ENCODE results near the gene LDHA. TPM values are rescaled to one million over a fixed set of nuclear protein-coding genes. Genes with fewer than 3 reads are reported as not detected.

Gene LDHA
- total RNA-seq, 1 experiment from 2014 or later: 872 TPM

Other genes starting within 250 kb of the LDHA start
- not detected in 2 replicates for gene MRGPRX4, start 221.7 kb upstream of the LDHA start, total RNA-seq (2014; rRNA removed; shearing (Covaris generic))
- gene SAA4, start 157.8 kb upstream of the LDHA start, total RNA-seq (2014; rRNA removed; shearing (Covaris generic)): 0.43 TPM in 1 of 2 replicates, not detected in the other
- 4.9 and 12.9 TPM in 2 replicates for gene SAA2, start 145.9 kb upstream of the LDHA start, total RNA-seq (2014; rRNA removed; shearing (Covaris generic))
- 60.9 and 71.0 TPM in 2 replicates for gene SAA1, start 128.3 kb upstream of the LDHA start, total RNA-seq (2014; rRNA removed; shearing (Covaris generic))
- gene HPS5, start 72.4 kb upstream of the LDHA start, total RNA-seq (2014; rRNA removed; shearing (Covaris generic)): 60.3 and 66.2 TPM in 2 replicates
- gene GTF2H1, start 72.0 kb upstream of the LDHA start, total RNA-seq (2014; rRNA removed; shearing (Covaris generic)): 140 and 164 TPM in 2 replicates
- gene LDHC, start 17.8 kb downstream of the LDHA start, total RNA-seq (2014; rRNA removed; shearing (Covaris generic)): 0.64 and 2.9 TPM in 2 replicates
- gene LDHAL6A, start 61.3 kb downstream of the LDHA start, total RNA-seq (2014; rRNA removed; shearing (Covaris generic)): not detected in 2 replicates
- 88.0 and 195 TPM in 2 replicates for gene TSG101, start 132.4 kb downstream of the LDHA start, total RNA-seq (2014; rRNA removed; shearing (Covaris generic))
- 52.6 and 61.7 TPM in 2 replicates for gene UEVLD, start 194.2 kb downstream of the LDHA start, total RNA-seq (2014; rRNA removed; shearing (Covaris generic))
- gene MISFA, start 205.2 kb downstream of the LDHA start, total RNA-seq (2014; rRNA removed; shearing (Covaris generic)): 8.2 and 9.0 TPM in 2 replicates
- 21.0 and 26.3 TPM in 2 replicates for gene SPTY2D1, start 239.8 kb downstream of the LDHA start, total RNA-seq (2014; rRNA removed; shearing (Covaris generic))

Data from A172 (cell line).